Activated CD8-positive, alpha-beta memory T cell treated with anti-CD3 and anti-CD28 coated beads, Interleukin-2, amount 50 U/mL, for 48 hours (primary cell): ENCODE measurements around the gene UXT.

ENCODE experiments used
- DNase-seq: peaks from one replicate; pipeline ENCODE4 v3.0.0-alpha.2; 2020

The UXT gene

DNA sequence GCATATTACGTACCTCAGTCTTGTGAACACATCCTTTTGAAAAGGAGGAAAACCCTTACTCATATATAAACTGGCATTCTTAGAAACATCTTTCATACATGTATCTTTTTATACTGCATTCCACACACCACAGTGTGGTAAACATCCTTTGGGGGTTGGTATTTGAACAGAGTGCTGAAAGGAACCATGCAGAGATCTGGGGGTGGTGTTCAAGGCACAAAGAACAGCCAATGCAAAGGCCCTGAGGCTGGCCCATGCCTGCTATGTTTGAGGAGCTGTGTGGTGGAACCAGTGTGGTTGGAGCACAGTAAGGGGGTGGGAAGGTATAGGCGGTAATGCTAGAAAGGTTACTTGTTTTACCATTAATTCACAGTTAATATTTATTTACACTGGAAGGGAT is 10.6 kb downstream of the UXT start:
- DNase-seq = no peak

DNA sequence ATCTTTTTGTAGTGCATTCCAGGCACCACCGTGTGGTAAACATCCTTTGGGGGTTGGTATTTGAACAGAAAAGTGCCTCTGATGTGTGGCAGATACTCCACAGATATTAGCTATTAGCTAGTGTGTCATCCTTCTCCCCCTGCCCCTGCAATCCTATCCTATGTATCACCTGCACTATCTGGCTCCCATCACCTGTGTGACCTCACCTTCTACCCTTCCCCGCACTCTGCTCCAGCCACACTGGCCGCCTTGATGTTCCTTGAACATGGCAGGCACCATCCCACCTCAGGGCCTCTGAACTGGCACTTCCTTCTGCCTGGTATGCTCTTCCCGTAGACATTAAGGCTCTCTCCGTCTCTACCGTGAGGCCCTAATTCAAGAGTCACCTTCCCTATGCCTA is 12.3 kb downstream of the UXT start:
- DNase-seq = no peak

DNA sequence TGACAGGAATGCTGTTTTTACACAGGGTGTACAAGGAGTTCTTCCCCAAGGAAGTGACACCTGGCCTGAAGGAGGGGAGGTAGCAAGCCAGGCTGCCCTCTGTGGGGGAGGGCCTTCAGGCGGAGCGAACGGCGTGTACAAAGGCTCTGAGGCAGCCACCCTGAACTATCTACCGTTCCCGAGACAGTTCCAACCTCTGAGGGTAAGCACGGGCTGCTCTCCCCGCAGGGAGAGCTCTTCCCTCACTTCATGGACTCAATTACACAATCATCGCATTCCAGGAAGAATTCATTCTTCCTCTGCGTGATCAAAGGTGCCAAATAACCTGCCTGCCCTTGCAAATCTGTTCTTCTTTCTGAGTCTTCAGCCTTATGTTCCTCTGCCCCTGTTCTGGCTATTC is 13.4 kb downstream of the UXT start:
- DNase-seq = no peak

DNA sequence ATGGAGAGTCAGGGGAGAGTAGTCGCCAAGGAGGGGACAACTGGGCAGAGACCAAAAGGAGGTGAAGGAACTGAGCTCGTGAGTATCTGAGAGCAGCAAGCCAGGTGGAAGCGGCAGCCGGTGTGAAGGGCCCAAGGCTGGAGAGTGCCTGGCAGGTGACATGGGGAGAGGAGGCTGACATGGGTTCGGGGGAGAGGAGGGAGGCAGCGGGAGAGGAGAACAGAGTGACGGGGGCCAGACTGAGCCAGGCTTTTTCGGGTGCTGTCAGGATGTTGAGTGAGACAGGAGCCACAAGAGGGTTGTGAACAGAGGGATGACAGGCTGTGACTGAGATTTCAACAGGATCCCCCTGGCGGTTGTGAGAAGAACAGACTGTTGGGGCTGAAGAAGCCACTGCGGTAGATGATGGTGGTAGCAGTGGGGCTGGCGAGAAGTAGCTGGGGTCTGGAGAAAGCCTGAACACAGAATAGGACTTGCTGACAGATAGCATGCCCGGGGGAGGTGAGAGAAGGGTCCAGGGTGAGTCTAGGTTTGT is 14.4 kb downstream of the UXT start:
- no peak for DNase-seq

DNA sequence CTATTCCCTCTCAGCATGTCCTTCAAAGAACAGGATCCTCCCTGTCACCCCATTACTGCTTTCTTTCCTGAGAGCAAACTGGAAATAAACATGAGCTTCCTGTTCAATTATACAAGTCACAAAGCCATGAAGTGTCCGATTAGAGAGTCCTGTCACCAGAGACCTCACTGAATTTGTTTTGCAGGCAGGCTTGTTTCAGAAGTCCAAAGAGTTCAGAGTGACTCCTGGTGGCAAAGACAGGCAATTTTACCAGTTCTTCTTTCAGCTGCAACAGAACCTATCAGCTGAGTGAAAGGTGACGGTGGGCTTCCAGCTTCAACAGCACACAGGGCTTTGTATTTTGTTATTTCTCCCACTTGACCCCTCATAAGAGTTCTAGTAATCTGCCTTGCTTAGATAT is 15.1 kb downstream of the UXT start:
- no peak for DNase-seq

DNA sequence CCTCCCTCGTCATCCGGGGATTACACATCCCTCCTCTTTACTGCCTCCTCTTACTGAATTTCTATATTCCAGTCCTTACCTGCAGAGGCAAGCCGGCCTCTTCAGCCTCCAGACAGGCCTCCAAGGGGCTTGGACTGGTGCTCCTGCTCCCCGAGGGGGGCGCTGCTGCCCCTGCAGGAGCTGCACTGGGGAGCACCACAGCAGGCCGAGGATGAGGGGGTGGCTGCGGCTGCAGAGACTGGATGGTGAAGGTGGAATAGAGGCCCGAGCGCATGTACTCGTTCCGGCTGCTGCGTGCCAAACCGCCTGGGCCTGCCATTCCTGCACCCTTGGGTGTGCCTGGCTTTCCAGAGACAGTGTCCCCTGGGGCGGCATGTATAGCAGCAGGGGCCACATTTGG is 20.2 kb downstream of the UXT start:
- DNase-seq = no peak

DNA sequence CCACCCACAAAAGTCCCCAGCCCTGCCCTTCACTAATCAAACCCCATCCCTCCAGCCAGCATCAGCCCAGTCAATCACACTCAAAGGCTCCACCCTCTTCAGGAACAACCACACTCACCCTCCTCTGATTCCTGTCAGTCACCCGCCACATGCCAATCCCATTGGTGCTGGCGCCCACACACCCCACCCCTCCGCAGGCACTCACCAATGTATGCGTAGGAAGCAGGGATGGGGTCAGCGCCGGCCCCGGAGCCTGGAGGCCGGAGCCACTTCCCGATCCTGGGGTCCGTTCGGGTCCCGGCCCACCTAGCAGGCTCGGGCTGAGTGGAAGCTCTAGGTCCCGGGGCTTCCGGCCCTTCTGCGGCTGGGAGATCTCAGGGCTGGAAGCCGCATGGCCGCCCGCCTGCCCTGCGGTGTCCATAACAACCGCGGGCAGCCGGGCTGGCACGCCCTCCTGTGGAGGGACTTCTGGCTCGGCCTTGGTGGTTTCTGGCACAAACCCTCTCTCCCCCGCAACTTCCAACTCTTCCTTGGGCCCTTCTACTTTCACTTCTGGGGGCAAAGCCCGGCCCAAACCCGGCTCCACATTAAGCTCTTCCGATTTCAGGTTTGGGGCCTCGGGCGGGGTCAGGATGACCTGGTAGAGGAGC is 21.3 kb downstream of the UXT start:
- no peak for DNase-seq

DNA sequence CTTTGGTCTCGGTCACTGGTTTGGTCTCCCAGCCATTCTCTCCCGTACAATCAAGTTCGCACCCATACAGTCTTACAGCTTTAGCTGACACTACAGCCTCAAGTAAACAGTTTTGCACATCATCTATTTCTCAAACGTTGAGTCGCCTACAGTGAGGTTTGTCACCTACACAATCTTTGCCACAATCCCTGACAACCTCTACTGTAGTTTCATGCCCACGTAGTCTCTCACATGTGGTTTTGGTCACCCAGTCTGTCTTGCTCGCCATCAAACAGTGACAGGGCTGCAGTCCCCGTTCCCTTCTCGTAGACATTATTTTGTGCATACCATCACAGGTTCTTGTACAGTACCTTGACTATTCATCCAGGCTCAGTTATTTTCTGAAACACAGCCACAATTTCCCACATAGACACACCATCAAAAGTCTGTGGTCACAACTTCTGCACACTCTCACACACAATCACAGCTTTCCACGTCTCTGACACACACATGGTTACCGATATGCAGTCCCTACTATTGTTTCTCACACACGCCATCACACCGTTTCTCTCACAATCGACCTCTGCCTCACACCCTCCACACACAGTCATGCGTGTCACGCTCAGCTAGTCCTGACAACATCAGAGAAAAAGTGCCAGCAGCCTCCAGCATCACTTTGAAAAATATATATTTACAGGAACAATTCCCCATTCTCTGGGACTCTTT is 24.0 kb downstream of the UXT start:
- no peak for DNase-seq

DNA sequence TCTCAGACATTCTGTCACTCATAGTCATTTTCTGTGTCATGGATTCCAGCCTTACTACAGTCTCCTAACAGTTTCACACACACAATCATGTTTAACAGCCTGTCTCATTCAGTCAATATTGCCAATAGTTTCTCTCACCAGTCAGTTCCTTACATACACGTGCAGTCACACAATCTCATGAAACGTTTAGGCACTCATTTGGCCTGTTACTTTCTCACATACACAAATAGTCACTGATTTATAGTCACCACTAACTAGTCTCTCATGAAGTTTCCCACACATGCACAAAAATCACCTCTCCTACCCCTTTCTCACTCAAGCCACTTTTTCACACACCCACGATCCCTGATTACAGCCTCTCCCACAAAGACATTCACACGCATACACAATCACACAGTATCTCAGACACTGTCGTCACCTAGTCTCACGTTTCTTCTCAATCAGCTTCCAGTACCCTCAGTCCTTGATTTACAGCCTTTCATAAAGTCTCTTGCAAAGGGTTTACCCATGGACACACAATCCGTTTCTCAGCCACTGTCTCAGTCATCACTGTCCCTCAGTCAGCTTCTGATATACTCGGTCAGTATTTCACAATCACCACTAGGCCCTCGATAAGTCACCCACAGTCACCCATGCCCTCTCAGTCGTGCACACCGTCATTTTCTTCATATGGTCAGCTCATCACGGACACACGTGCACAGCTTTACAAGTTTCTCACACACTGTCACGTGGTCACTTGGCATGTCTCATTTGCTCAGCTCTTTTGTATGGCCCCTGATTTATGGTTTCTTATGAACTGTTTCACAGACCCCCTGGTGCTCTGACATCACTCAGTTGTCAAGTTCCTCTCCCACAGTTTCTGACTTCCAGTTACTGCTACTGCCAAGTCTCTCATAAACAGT is 25.0 kb downstream of the UXT start:
- no peak for DNase-seq

DNA sequence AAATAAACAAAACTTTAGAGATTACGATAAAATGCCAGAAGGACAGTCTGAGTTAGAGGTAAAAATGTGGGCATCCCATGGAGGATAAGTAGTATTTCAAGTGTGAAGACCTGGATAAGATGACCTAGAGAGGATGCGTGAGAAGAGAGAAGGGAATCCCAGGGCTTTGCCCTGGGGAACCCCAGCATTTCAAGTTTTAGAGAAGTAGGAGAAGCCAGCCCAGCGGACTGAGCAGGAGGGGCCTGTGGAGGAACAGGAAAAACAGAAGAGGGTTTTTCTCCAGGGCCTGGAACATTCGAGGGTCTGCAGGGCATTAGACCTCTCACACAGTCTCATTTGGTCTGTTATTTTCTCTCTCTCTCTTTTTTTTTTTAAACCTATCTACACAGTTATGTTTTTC is 26.3 kb downstream of the UXT start:
- no peak for DNase-seq

DNA sequence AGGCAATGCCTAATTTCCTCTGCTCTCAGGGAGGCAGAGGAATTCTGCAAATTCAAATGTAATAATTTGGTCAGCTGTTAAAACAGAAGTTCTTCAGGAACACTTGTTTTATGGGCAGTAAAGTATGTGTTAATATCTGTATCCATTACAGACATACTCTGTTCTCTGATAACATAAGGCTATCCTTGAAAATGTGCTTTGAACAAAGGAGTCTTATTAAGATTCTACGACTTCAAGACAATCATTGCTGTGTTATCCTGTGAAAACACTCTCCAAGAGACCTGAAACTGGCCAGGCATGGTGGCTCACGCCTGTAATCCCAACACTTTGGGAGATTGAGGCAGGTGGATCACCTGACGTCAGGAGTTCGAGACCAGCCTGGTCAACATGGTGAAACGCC is 27.3 kb downstream of the UXT start:
- no peak for DNase-seq

DNA sequence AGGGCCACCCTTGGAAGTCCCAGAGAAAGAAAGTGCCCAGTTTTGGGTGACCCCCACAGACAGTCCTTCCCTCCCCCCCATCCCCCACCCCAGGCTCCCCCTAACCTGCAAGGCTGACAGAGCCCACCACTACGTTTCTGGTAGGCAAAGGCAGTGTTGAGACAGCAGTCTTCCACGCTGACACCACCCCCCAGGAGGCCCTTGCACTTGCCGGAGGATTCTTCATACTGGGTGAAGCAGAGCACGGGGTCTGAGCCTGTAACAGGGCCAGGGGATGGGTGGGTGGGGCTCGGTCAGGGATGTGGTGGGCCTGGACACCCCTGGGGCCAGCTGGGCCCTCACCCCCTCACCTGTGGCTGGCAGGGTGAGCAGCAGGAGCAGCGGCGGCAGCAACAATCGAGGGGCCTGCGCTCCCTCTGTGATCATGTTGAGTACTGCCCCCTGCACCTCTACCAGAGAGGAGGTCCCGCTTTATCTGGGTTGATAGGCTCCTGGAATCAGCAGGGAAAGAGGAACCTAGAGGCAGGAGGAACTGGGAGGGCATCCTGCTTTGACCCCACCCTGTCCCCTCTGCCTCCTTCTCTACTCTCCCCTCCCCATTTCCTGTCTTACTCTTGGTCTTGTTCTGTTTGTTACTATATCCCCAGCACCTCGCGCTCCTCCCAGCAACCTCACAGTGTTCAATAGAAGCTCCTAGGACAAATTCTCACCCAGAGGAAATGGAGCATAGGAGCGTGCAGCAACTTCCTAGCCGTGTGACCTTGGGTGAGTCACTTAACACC is 29.4 kb downstream of the UXT start, which contains the start of gene CFP:
CFP (minus strand) TSS at position 512 of the 782 bp plus-strand sequence; CDS start at position 426, 86 bp downstream.
- DNase-seq = no peak

DNA sequence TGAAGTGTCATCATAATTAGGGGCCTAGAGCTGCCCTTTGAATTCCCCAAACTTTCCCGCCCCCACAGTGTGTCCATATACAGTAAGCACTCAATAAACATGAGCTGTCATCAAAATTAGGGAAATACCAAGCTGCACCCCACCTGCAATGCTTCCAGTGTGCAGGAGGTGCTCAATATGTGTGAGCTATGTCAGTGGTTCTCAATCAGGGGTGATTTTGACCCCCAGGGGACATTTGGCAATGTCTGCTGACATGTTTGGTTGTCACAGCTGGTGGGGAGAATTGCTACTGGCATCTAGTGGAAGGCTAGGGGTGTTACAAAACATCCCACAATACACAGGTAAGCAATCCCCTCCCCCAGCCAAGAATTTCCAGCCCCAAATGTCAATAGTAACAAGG is 30.0 kb downstream of the UXT start:
- DNase-seq = no peak

DNA sequence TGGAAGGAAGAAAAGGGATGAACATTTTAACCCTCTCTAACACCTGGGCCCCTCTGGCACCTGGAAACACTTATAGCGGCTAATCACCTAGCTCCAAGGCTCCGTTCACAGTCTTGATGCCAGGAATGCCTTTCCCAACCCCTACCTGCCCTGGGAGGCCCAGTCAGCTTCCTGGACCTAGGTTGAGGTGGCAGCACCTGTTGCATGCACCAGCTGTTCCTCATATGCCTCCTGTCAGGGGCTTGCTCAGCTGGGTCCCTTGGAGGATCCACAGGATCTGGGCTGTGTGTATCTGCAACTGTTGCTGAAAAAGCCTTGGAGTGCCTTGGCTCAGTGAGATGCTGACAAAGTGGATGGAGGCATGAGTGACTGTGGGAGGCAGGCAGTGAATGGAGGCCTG is 33.6 kb downstream of the UXT start:
- DNase-seq = no peak

DNA sequence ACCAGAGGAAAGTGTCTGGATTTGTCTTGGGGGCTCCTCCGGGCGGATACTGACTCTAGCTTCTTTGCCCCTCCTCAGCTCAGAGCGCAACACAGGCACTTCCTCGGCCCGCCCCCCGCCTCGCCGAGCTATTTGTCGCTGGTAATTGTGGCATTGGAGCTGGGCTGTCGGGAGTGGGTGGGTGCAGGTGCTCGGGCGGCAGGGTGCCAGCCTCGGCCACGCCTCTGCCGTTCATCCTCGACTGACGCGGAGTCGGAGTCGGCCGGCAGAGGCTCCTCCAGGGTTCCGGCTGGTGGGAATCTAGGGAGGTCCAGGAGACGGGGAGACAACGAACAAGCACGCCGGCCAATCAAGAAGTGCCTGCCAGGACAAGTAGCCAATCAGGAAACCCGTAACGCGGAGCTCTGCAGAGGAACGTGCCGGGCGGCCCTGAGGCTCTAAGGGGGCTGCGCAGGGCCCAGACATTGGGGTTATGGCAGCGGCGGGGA is 35.4 kb downstream of the UXT start:
- no peak for DNase-seq

DNA sequence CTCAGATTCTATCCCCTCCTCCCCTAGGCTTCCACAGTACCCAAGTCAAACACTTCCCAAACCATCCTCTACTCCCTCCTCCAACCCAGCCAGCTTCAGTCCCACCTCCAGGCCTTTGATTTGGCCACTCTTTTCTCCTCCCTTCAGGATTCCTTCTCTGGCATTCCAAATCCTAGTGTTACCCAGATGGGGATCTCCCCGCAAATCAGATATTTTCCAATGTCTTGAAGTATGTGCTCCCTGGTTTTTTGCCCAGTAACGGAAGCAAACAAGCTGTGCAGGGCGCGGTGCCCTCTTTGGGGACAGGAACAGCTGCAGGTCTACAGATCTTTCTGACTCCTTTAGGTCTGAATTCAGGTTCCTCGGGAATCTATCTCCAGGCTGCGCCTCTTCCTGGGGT is 37.1 kb downstream of the UXT start:
- DNase-seq = no peak

DNA sequence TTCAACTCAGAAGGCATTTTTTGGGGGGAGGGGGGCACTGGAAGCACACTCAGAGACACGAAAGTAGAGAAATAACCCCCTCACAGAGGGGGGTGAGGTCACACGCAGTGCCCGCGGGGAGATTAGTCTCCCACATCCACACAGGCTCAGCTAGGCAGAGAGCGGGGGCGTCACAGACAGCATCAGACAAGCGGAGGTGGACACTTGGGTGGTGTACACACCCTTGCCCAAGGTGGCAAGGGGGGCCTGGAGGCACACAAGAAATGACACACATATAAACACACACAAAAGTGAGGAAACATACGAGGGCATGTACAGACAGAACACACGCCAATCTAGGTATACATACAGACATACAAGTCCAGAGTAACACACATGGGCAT is 38.7 kb downstream of the UXT start:
- no peak for DNase-seq

DNA sequence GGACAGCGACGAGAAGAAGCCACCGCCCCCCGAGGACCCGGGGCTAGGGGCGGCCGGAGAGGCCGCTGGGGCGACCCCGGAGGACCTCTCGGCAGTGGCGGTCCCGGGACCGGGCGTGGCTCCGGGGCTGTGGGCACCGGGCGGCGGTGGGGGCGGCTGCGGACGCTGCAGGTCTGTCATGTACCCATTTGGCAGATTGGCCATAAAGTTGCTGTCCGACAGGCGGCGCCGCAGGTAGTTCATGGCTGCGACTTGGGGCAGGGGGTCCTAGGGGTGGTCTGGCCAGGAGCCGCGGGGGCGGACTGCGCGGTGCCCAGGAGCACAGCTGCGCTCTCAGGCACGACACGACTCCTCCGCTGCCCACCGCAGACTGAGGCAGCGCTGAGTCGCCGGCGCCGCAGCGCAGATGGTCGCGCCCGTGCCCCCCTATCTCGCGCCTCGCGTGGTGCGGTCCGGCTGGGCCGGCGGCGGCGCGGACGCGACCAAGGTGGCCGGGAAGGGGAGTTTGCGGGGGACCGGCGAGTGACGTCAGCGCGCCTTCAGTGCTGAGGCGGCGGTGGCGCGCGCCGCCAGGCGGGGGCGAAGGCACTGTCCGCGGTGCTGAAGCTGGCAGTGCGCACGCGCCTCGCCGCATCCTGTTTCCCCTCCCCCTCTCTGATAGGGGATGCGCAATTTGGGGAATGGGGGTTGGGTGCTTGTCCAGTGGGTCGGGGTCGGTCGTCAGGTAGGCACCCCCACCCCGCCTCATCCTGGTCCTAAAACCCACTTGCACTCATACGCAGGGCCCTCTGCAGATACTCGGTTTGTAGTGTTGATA is 39.3 kb downstream of the UXT start, which contains the start of gene SYN1:
SYN1 (minus strand) TSS at position 372 of the 817 bp plus-strand sequence; CDS start at position 243, 129 bp downstream.
- DNase-seq = peak; percentile 88

DNA sequence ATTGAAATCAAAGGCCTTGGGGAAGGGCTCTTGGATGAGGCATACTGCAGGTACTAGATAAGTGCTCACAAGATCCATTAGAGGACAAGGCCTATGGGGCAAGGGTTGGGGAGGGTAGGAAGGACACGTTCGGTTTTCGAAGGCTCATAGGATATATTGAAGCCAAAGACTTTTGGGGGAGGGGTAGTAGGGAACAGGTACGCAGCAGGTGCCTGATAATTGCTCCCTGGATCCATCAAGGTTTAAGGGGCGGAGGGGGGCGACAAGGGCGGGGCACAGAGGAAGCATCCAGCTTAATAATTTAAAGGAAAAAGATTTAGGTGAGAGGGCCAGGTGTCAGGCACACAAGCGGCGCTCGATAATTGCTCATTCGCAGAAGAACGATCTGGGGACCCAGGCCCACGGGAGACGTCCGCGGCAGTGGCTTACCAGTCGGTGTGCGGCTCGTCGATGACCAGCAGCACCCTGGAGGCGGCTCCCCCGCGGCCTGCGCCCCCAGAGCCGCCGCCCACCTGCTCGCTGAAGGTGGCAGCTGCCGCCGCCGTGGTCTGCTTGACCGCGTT is 40.0 kb downstream of the UXT start:
- DNase-seq = no peak

DNA sequence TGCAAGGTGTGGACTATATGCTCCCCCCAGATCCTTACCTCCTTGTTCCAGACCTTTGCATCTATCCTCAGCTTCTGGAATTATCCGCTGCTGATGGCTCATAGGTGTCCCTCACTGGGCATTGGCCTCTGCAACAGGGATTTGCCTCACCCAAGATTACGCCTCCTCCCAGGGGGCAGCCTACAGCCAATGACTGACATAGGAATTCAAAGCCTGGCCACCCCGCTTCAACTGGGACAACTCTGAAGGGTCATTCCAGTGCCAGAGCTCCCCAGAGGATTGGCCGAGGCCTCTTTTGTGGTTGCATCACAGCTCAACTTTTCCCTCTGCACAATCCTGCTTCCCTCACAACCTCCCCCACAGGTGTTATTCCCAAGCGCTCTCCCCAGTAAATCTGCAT is 44.4 kb downstream of the UXT start:
- no peak for DNase-seq

DNA sequence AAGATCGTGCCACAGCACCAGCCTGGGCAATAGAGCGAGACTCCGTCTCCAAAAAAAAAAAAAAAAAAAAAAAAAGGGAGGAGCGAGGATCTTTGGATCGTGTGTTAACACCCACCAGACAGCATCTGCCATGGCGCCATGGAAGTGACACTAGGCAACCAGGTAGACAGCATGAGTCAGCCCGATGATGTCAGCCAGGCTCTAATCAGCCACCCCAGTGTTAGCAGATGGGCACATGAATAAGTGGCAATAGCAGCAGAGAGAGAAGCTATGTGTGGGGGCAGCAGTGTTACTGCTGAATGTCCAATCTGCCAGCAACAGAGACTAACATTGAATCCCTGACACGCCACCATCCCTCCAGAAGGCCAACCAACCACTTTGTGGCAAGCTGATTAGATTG is 45.9 kb downstream of the UXT start:
- no peak for DNase-seq
